ENCODE measurements around the gene NIN.

The NIN gene

DNA sequence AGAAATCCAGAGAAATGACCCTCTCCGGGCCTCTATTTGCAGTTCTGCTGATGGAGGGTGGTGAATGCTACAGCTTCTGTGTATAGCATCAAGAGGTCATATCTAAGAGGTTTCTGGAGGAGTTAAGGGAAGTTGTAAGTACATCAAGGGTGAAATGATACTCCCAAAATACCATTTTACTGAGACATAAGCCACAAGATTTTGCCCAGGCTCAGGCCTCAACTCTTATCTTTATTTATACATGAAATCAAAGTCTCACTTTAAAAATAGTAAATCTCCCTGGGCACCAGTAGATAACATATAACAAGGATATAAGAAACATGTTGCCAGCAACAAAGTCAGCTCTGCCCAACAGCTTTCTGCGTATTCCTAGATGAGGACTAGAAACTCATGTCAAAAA is 40.4 kb downstream of the NIN start:
- no peak for DNase-seq (ENCODE audit: low spot score)

- no peak for DNase-seq (ENCODE audit: low spot score)
Measured at GRCh38 chr14:50786751-50787464, 44.1 kb downstream of the NIN start.

GRCh38 chr14:50785457-50786063 is 45.4 kb downstream of the NIN start:
- no peak for DNase-seq (ENCODE audit: low spot score)

DNA sequence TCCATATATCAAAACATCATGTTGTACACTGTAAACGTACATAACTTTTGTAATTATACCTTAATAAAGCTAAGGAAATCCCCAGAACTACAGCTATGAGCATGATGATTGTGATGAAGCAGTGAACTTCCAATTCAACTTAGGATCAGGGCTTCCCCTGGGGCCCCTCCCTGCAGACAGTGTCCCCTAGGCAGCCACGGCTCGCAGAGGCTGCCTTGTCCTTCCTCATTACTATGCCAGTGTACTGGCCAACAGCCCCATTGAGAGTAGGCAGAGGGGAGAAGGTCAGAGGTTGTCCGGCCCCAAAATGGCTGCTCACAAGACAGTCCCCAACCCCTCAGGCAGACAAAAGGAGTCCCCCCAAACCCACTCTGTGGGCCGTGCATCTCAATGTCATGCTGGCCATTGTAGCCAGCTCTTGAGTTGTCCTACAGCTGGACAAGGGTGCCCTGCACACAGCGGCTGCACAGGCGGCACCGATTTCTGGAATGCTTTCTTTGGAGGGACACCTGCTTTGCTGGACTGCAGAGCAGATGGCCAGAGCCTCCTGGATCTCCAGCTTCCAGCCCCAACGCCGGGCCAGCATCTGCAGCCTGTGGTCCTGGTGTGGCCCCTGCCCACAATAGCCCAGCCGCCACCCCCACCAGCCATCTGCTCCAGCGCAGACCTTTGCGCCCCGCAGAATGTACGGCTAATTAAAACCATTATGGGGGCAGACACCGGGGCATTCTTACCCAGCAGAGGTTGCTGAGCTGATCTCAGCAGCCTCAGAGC is 46.1 kb downstream of the NIN start:
- no peak for DNase-seq (ENCODE audit: low spot score)

GRCh38 chr14:50783563-50783962 is 47.4 kb downstream of the NIN start:
- DNase-seq (ENCODE audit: low spot score): no peak

DNA sequence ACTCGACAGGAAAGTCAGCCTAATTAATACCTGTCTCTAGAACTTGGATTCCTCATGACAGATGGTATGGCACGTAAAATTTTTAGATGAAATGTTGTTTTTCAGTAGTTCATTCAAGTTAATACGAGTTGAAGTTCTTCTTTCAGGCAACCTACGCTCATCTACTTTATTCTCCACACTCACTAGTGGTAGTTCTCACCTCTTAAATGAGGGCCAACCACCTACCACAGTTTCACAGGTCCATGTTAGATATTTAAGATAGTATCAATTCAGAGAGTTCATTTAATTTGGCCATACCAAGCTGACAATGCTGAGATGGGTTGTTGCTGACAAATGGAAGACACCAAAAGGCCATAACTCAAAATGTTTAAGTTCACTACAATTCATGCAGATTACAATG is 50.6 kb downstream of the NIN start:
- no peak for DNase-seq (ENCODE audit: low spot score)

GRCh38 chr14:50778721-50779483 is 52.1 kb downstream of the NIN start:
- no peak for DNase-seq (ENCODE audit: low spot score)

- no peak for DNase-seq (ENCODE audit: low spot score)
Measured at GRCh38 chr14:50776522-50776921, 54.4 kb downstream of the NIN start.

- peak; percentile 70 for DNase-seq (ENCODE audit: low spot score)
Measured at GRCh38 chr14:50775357-50775756, 55.6 kb downstream of the NIN start.

GRCh38 chr14:50774542-50775267 is 56.3 kb downstream of the NIN start:
- no peak for DNase-seq (ENCODE audit: low spot score)

- DNase-seq (ENCODE audit: low spot score): peak; percentile 64
Measured at GRCh38 chr14:50773632-50774541, 57.1 kb downstream of the NIN start.

- peak; percentile 83 for DNase-seq (ENCODE audit: low spot score)
Measured at GRCh38 chr14:50772412-50772811, 58.5 kb downstream of the NIN start.

DNA sequence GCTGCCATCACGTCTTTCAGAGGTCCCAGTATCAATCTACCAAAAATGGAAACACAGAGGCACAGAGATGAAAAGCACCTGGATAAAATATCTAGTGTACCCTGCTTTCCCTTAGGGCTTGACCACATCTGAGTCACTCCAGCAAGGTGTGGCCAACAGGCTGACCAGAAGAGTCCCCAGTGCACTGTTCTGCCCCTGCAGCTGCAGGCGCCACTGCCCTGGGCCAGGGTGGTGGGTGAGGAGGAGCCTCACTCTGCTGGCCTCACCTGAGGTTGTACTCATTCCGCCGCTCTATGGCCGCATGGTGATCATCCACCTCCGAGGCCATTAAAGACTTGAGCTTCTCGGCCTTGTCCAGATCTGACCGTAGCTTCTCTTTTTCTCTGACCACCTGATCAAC is 60.4 kb downstream of the NIN start:
- no peak for DNase-seq (ENCODE audit: low spot score)

DNA sequence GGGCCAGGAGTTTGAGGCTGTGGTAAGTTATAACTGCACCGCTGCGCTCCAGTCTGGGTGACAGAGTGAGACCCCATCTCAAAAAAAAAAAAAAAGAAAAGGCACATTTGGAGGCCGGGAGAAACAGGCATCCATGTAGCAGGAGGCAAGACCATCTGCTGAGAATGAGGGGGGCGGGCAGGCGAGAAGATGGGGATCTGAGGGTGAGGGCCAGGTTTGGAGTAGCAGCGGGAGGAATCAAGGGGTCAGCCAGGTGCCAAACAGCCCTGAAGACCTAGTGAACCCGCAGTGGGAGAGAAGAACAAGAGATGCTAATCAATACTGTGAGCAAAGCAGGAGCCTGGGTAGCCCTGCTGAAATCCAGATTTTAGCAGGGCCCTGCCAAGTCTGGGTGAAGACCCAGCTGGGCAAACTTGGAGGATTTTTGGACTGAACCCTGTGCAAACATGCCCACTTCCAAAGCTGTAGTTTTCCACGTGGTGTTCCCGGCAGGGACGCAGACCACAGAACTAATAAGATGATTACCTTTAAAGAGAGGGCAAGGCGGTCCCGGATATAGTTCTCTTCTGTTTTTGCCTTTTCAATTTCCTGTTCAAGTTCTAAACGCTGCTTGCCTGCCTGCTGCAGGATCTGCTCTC is 61.0 kb downstream of the NIN start:
- no peak for DNase-seq (ENCODE audit: low spot score)

DNA sequence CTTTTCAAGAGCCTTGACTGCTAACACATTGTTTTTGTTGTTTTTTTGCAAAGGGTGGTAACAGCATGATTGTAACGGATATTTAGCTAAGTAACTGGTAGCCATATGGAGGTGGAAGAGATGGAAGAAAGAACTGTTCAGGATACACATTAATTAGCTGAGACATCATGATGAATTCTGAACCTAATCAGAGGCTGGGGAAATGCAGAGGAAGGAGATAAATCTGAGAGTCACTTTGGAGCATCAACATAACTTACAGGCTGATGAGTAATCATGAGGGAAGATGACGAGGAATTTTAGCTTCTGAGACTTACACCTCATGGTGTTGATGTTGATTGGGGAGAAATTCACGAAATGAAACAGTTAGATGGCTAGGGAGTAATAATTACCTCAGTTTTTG is 62.3 kb downstream of the NIN start:
- DNase-seq (ENCODE audit: low spot score): peak; percentile 25

- DNase-seq (ENCODE audit: low spot score): peak; percentile 27
Measured at GRCh38 chr14:50766338-50766886, 64.5 kb downstream of the NIN start.

- peak; percentile 70 for DNase-seq (ENCODE audit: low spot score)
Measured at GRCh38 chr14:50763382-50764007, 67.5 kb downstream of the NIN start.

DNA sequence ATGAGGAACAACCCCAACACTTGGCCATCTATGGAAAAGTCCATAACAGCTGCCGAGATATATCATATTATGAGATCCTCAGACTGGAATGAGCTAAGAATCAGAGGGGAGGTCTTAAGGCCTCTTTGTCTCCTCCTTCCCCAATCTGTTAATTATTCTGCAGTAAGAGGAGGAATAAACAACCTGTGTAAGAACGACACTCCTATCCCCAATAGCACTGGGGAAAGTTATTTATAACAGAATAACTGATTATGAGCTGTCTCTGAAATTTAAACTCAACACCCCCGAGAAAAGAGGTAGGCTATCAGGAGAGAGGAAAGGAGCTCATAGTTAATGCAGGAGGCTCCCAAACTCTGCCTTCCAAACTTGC is 68.0 kb downstream of the NIN start:
- DNase-seq (ENCODE audit: low spot score): no peak

All from AG20443 (cell line).